GM12872 (cell line): ENCODE results near the gene HAVCR2.

Source experiments
- TF ChIP-seq, protein P1 (sequence below): IDR thresholded peaks from 3 replicates; pipeline ENCODE4 v1.5.1; 2011; ENCODE audit warnings: low read depth, mild to moderate bottlenecking, low read length, moderate library complexity; ENCODE audit not compliant: insufficient read depth

Gene HAVCR2

GRCh38 chr5:157108976-157109375, at the start of gene HAVCR2:
TSS of gene HAVCR2 (minus strand) at chr5:157109044. CDS start at chr5:157108983, 61 bp downstream.
- TF ChIP-seq, protein P1, sequence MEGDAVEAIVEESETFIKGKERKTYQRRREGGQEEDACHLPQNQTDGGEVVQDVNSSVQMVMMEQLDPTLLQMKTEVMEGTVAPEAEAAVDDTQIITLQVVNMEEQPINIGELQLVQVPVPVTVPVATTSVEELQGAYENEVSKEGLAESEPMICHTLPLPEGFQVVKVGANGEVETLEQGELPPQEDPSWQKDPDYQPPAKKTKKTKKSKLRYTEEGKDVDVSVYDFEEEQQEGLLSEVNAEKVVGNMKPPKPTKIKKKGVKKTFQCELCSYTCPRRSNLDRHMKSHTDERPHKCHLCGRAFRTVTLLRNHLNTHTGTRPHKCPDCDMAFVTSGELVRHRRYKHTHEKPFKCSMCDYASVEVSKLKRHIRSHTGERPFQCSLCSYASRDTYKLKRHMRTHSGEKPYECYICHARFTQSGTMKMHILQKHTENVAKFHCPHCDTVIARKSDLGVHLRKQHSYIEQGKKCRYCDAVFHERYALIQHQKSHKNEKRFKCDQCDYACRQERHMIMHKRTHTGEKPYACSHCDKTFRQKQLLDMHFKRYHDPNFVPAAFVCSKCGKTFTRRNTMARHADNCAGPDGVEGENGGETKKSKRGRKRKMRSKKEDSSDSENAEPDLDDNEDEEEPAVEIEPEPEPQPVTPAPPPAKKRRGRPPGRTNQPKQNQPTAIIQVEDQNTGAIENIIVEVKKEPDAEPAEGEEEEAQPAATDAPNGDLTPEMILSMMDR: no peak

- TF ChIP-seq, protein P1: no peak
Measured at GRCh38 chr5:157157293-157157891, 48.5 kb upstream of the HAVCR2 start.

GRCh38 chr5:157155297-157155696, 46.5 kb upstream of the HAVCR2 start:
- TF ChIP-seq, protein P1: no peak

DNA sequence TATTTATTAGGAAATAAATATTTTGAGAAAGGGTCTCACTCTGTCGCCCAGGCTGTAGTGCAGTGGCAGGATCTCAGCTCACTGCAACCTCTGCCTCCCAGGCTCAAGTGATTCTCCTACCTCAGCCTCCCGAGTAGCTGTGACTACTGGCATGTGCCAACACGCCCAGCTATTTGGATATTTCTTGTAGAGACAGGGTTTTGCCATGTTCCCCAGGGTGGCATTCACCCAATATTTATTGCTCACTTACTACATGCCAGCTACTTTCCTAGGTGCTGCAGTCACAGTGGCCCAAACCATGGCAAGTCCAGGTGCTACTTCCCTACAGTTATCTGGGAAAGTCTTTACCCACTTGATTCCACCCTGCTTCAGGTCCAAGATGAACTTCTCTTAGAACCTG, 42.2 kb upstream of the HAVCR2 start:
- TF ChIP-seq, protein P1: no peak

GRCh38 chr5:157148734-157149615, 40.1 kb upstream of the HAVCR2 start:
- TF ChIP-seq, protein P1: peak; percentile 79

DNA sequence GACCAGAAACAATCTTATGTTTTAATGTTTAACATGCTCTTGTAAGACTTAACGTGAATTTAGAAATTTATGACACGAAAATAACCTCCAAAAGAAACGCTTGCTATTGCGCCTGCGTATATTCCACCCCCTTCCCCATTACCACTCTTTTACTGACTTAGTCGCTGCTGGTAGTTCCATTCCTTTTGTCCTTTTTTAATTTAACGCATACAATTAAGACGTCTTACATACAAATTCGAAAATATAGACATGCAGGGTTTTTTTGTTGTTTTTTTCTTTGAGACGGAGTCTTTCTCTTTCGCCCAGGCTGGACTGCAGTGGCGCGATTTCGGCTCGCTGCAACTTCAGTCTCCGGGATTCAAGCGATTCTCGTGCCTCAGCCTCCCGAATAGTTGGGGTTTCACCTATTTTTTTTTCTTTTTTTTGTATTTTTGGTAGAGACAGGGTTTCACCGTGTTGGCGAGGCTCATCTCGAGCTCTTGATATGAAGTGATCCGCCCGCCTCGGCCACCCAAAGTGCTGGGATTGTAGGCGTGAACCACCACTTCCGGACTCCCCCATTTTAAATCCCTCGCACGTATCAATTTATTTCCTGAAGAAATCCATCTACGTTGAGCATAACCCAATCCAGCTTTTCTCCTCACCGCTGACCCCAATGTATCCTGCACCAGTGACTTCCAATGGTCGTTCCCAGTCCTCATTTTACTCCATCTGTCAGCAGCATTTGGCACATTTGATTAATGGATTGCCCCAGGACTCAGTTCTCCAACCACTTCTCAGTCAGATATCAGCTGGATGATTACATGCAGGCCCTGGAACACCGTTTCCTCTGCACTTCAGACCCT, 34.5 kb upstream of the HAVCR2 start:
- TF ChIP-seq, protein P1: no peak
